Measurements from ENCODE around the gene LRRC59. TPM values are rescaled to one million over a fixed set of nuclear protein-coding genes. Genes with fewer than 3 reads are reported as not detected.

LRRC59 gene
- total RNA-seq, 2 donors from 2014 or later: 87.9 to 98.2 TPM

- H3K9ac ChIP-seq (ENCODE audit: extremely low read depth, low read length, poor library complexity, severe bottlenecking): no peak overlapping the region
- no peaks in the 10 kb centered on the region for H3K36me3 ChIP-seq (ENCODE audit: control insufficient read depth, insufficient read depth, low read length)
- no peaks in the 10 kb centered on the region for H3K4me1 ChIP-seq (ENCODE audit: control insufficient read depth, insufficient read depth, low read length)
- H3K27ac ChIP-seq (ENCODE audit: low read depth, low read length): no peak overlapping the region
- H3K27me3 ChIP-seq (ENCODE audit: control insufficient read depth, insufficient read depth, low read length, poor library complexity, severe bottlenecking): peaks cover under 1% of the 10 kb centered on the region
- Mint-ChIP-seq H3K4me3 (no peak overlapping the region), H3K27ac (no peak overlapping the region), H3K27me3 (ENCODE audit: insufficient read depth) (peaks cover 2% of the 10 kb centered on the region), H3K9me3 (peaks cover 15% of the 10 kb centered on the region), H3K4me1 (no peaks in the 10 kb centered on the region), H3K36me3 (ENCODE audit: low read depth) (no peaks in the 10 kb centered on the region)
- peaks cover 25% of the 10 kb centered on the region for H3K9me3 ChIP-seq (ENCODE audit: control insufficient read depth, low read length)
- no peak overlapping the region for H3K4me3 ChIP-seq (ENCODE audit: low read length)
- TF ChIP-seq CTCF (conservative IDR thresholded peaks at IDR 0.05): no peak
- no peak for DNase-seq
These were observed 57.9 kb downstream of the LRRC59 start for GRCh38 chr17:50339381-50339780.

- no peak for DNase-seq
- Histone ChIP-seq H3K36me3 (ENCODE audit: control insufficient read depth, insufficient read depth, low read length) (no peaks in the 10 kb centered on the region), H3K27me3 (ENCODE audit: control insufficient read depth, insufficient read depth, low read length, poor library complexity, severe bottlenecking) (no peaks in the 10 kb centered on the region), H3K27ac (ENCODE audit: low read depth, low read length) (no peak overlapping the region), H3K4me1 (ENCODE audit: control insufficient read depth, insufficient read depth, low read length) (no peaks in the 10 kb centered on the region), H3K9me3 (ENCODE audit: control insufficient read depth, low read length) (peaks cover 25% of the 10 kb centered on the region), H3K4me3 (ENCODE audit: low read length) (no peak overlapping the region), H3K9ac (ENCODE audit: extremely low read depth, low read length, poor library complexity, severe bottlenecking) (no peak overlapping the region)
- Mint-ChIP-seq H3K36me3 (ENCODE audit: low read depth) (no peaks in the 10 kb centered on the region), H3K27me3 (ENCODE audit: insufficient read depth) (no peaks in the 10 kb centered on the region), H3K9me3 (peaks cover 15% of the 10 kb centered on the region), H3K4me1 (peaks cover 2% of the 10 kb centered on the region), H3K27ac (no peak overlapping the region), H3K4me3 (no peak overlapping the region)
- TF ChIP-seq CTCF (conservative IDR thresholded peaks at IDR 0.05): no peak
These were observed 58.7 kb downstream of the LRRC59 start for GRCh38 chr17:50338645-50339044.

- WGBS, 2 experiments (ENCODE audit: insufficient coverage in 1 of 2, insufficient read length in 1 of 2): 92% methylated on average over 2 of the region's 2 CpGs; no CpG with 5 or more reads in 1 of the 2 experiments
- Mint-ChIP-seq H3K4me1 (peaks cover 7% of the 10 kb centered on the region), H3K27ac (no peak overlapping the region), H3K9me3 (peaks cover 15% of the 10 kb centered on the region), H3K4me3 (no peak overlapping the region), H3K36me3 (ENCODE audit: low read depth) (no peaks in the 10 kb centered on the region), H3K27me3 (ENCODE audit: insufficient read depth) (no peaks in the 10 kb centered on the region)
- DNase-seq: peak; percentile 35
- no peak overlapping the region for H3K4me3 ChIP-seq (ENCODE audit: low read length)
- no peak overlapping the region for H3K27ac ChIP-seq (ENCODE audit: low read depth, low read length)
- TF ChIP-seq CTCF (conservative IDR thresholded peaks at IDR 0.05): no peak
- no peaks in the 10 kb centered on the region for H3K27me3 ChIP-seq (ENCODE audit: control insufficient read depth, insufficient read depth, low read length, poor library complexity, severe bottlenecking)
- H3K4me1 ChIP-seq (ENCODE audit: control insufficient read depth, insufficient read depth, low read length): no peaks in the 10 kb centered on the region
- H3K9me3 ChIP-seq (ENCODE audit: control insufficient read depth, low read length): peaks cover 25% of the 10 kb centered on the region
- H3K9ac ChIP-seq (ENCODE audit: extremely low read depth, low read length, poor library complexity, severe bottlenecking): no peak overlapping the region
- no peaks in the 10 kb centered on the region for H3K36me3 ChIP-seq (ENCODE audit: control insufficient read depth, insufficient read depth, low read length)
These were observed 59.4 kb downstream of the LRRC59 start for GRCh38 chr17:50337956-50338355.
